Thyroid gland (tissue), 4 donors: ENCODE data around the gene PPM1N. TPM values are rescaled to one million over a fixed set of nuclear protein-coding genes. Genes with fewer than 3 reads are reported as not detected.
A peak's percentile ranks its signal among the peaks of the same experiment; 100 is the strongest.

Experiments used
- DNase-seq, 2 donors: peaks; one replicate each; pipeline ENCODE4 v3.0.0-alpha.2; 2019
- H3K27ac ChIP-seq, 3 donors: fragments of 200-600 bp; sonication (generic); 1 replicate in 2 of 3; 2 replicates in 1 of 3; pipeline ENCODE4 v1.5.1; 2016 to 2019; ENCODE audit warnings: mild to moderate bottlenecking in 1 of 3, moderate library complexity in 1 of 3
- H3K27me3 ChIP-seq: fragments of 200-600 bp; sonication (generic); one replicate; pipeline ENCODE4 v1.5.1; 2019
- H3K36me3 ChIP-seq, 2 donors: fragments of 200-600 bp; sonication (generic); one replicate each; pipeline ENCODE4 v1.5.1; 2016 to 2019
- H3K4me1 ChIP-seq, 2 donors: fragments of 200-600 bp; sonication (generic); one replicate each; pipeline ENCODE4 v1.5.1; 2017 to 2019
- H3K4me3 ChIP-seq, 3 donors: fragments of 200-600 bp; sonication (generic); replicated peaks in 1 of 3; 1 replicate in 2 of 3; 2 replicates in 1 of 3; pipeline ENCODE4 v1.5.1; 2016; ENCODE audit warnings: mild to moderate bottlenecking in 1 of 3
- H3K9me3 ChIP-seq: fragments of 200-600 bp; sonication (generic); one replicate; pipeline ENCODE4 v1.5.1; 2017
- POLR2A ChIP-seq, 2 donors: fragments of 450-650 bp; IDR thresholded peaks; one replicate each; pipeline ENCODE4 v1.6.1; 2017; ENCODE audit warnings: antibody characterized with exemption in 2 of 2, mild to moderate bottlenecking in 2 of 2, moderate library complexity in 1 of 2
- WGBS, 2 donors: methylation state at CpG; one replicate each; pipeline ENCODE4 v1.1.5; 2017; 5-methylcytosine and 5-hydroxymethylcytosine counted together
- intact Hi-C: fragments of 100-400 bp; cut with DNase I; formaldehyde crosslinking; loops from one replicate; pipeline ENCODE4 v1.15.1; 2023
- total RNA-seq, 4 donors: library from RNA; depleted of rRNA; stranded (reverse); fragments of >200 nt; gene quantifications; one replicate each; pipeline ENCODE4 v1.2.3, GENCODE V29; 2016
- TF ChIP-seq, protein P1 (sequence below), 6 experiments: fragments of 200-600 bp in 3 of 6; fragments of 450-650 bp in 3 of 6; sonication (generic) in 3 of 6; IDR thresholded peaks; one replicate each; pipeline ENCODE4 v1.5.1; 2016 to 2019; ENCODE audit warnings: antibody characterized with exemption in 6 of 6, mild to moderate bottlenecking in 2 of 6, inconsistent platforms in 1 of 6, moderate library complexity in 1 of 6

Gene PPM1N
- total RNA-seq, 4 donors from 2014 or later: 0.73 to 1.1 TPM; not detected in 2

DNA sequence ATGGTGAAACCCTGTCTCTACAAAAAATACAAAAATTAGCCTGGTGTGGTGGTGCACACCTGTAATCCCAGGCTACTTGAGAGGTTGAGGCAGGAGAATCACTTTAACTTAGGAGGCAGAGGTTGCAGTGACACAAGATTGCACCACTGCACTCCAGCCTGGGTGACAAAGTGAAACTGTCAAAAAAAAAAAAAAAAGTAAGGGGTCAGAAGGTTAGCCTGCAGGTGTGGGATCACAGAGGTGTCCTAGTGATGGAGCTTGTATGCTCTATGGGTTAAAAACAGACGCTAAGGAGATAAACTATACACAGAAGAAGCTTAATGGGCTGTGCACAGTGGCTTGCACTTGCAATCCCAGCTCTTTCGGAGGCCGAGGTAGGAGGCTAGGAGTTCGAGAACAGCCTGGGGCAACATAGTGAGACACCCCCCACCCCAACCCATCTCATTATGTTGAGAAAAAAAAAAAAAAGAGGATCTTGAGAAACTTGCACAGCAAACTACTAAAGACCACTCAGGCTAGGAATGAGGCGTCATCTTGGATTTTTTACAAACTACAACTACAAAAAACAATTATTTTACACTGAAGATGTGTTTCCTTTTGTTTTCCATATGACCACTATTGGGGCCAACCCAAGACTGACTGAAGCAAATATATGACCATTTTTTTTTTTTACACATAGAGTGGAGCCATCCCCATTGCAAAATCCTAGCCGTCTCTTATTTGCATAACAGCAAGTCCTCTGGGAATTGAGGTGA is 22.5 kb upstream of the PPM1N start:
- H3K36me3 ChIP-seq: no peaks in the 10 kb centered on the region
- WGBS, 2 donors: 82 to 86% methylated on average over 6 of the region's 6 CpGs
- TF ChIP-seq, protein P1, sequence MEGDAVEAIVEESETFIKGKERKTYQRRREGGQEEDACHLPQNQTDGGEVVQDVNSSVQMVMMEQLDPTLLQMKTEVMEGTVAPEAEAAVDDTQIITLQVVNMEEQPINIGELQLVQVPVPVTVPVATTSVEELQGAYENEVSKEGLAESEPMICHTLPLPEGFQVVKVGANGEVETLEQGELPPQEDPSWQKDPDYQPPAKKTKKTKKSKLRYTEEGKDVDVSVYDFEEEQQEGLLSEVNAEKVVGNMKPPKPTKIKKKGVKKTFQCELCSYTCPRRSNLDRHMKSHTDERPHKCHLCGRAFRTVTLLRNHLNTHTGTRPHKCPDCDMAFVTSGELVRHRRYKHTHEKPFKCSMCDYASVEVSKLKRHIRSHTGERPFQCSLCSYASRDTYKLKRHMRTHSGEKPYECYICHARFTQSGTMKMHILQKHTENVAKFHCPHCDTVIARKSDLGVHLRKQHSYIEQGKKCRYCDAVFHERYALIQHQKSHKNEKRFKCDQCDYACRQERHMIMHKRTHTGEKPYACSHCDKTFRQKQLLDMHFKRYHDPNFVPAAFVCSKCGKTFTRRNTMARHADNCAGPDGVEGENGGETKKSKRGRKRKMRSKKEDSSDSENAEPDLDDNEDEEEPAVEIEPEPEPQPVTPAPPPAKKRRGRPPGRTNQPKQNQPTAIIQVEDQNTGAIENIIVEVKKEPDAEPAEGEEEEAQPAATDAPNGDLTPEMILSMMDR (IDR thresholded peaks at IDR 0.05): no peak
- no peak for TF ChIP-seq POLR2A (IDR thresholded peaks at IDR 0.05)
- no peak overlapping the region for H3K27ac ChIP-seq
- no peak for DNase-seq
- H3K27me3 ChIP-seq: no peaks in the 10 kb centered on the region
- no peak overlapping the region for H3K4me3 ChIP-seq
- intact Hi-C loops: loop anchor here (2.0 kb wide), 1 partner anchor 35 kb away; no protein-coding TSS in a partner anchor
- peaks cover 5 to 28% of the 10 kb centered on the region in 2 donors for H3K4me1 ChIP-seq
- H3K9me3 ChIP-seq: no peaks in the 10 kb centered on the region

DNA sequence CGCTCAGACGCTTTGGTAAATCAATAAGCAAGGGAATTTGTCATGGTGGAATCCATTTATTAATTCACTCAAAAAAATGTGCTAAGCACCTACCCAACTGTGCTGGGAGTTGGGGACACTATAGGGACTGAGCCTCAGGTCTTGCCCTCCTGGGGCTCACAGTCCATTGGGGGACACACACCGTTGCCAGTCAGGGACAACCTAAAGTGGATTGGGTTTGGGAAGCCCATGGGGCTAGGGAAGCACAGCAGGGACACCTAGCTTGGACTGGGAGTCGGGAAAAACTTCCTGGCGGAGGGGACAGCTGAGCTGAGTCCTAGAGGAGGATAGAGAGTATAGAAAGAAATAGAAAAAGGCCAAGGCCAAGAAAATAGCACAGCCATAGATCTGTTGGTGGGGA is 21.9 kb upstream of the PPM1N start:
- no peaks in the 10 kb centered on the region for H3K36me3 ChIP-seq
- H3K27me3 ChIP-seq: no peaks in the 10 kb centered on the region
- H3K4me1 ChIP-seq: peaks cover 5 to 28% of the 10 kb centered on the region in 2 donors
- no peaks in the 10 kb centered on the region for H3K9me3 ChIP-seq
- TF ChIP-seq POLR2A (IDR thresholded peaks at IDR 0.05): no peak
- TF ChIP-seq, protein P1 (IDR thresholded peaks at IDR 0.05): no peak
- H3K4me3 ChIP-seq: no peak overlapping the region
- intact Hi-C loops: loop anchor here (2.0 kb wide), 1 partner anchor 36 kb away; no protein-coding TSS in a partner anchor
- 49 to 63% methylated on average over 5 of the region's 5 CpGs for WGBS, 2 donors
- DNase-seq: no peak
- no peak overlapping the region for H3K27ac ChIP-seq

DNA sequence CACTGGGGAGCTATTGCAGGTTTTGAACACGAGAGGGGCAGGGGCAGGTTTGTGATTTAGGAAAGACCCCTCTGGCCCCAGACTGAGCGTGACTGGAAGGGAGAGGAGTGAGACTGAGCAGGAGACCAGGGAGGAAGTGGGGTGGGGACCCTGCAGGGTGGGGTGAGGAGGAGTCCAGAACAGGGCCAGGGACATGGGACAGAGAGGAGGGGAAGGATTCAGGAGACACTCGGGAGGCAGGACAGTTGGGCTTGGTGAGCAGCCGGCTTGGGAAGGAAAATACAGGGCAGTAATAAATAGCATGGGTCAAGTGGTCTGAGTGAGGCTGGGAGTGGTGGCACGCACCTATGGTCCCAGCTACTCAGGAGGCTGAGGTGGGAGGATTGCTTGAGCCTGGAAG is 21.1 kb upstream of the PPM1N start:
- no peak for TF ChIP-seq POLR2A (IDR thresholded peaks at IDR 0.05)
- TF ChIP-seq, protein P1 (IDR thresholded peaks at IDR 0.05): no peak
- H3K27ac ChIP-seq: no peak overlapping the region
- DNase-seq: no peak
- no peak overlapping the region for H3K4me3 ChIP-seq
- H3K36me3 ChIP-seq: no peaks in the 10 kb centered on the region
- intact Hi-C loops: loop anchor here (2.0 kb wide), 1 partner anchor 36 kb away; no protein-coding TSS in a partner anchor
- WGBS, 2 donors: 51% methylated on average over 5 of the region's 5 CpGs
- peaks cover 5 to 26% of the 10 kb centered on the region in 2 donors for H3K4me1 ChIP-seq
- no peaks in the 10 kb centered on the region for H3K9me3 ChIP-seq
- no peaks in the 10 kb centered on the region for H3K27me3 ChIP-seq

DNA sequence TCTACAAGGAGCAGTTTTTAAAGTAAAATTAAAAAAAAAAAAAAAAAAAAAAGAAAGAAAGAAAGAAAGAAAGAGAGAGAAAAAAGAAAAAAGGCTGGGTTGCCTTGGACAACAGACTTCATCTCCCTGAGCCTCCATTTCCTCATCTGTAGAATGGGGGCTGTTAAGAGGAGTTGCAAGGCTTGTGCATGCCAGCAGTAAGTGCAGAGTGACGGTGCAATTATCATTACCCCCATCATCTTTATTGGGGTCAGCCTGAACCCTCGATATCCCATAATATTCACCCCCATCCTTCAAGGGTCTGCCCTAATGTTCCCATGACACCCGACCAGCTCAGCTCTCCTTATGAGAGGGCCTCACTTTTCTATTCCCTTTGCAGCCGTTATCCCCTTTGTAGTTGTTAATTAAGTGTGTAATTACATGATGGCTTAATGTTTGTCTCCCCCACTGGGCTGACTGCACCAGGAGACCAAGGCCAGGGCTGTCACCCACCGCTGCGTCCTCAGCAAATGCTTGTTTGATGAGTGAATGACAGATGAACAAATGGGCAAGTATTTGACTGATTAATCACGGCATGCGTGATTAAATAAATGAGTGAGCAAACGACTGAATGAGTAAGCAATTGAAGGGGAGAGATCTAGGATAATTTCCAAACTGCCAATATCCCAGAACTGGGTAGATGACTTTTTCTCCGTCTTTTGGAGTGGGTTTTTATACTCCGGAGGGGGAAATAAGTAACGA is 20.4 kb upstream of the PPM1N start:
- Histone ChIP-seq H3K4me3 (peak overlapping the region in 1 of 3 donors; percentile 16), H3K27me3 (no peaks in the 10 kb centered on the region)

More for the DNA sequence above, 20.4 kb upstream of the PPM1N start:
- DNase-seq: no peak
- H3K4me1 ChIP-seq: peaks cover 5 to 19% of the 10 kb centered on the region in 2 donors
- intact Hi-C loops: loop anchor here (2.0 kb wide), 1 partner anchor 37 kb away; no protein-coding TSS in a partner anchor
- 8 to 11% methylated on average over 12 of the region's 12 CpGs for WGBS, 2 donors
- TF ChIP-seq POLR2A (IDR thresholded peaks at IDR 0.05): no peak
- TF ChIP-seq, protein P1 (IDR thresholded peaks at IDR 0.05): no peak
- H3K27ac ChIP-seq: peak overlapping the region in 2 of 3 donors; percentile 91 to 99
- no peaks in the 10 kb centered on the region for H3K36me3 ChIP-seq
- no peaks in the 10 kb centered on the region for H3K9me3 ChIP-seq
